GM23338 (cell line): Measurements from ENCODE around the gene UBE2Q2. TPM values are rescaled to one million over a fixed set of nuclear protein-coding genes. Genes with fewer than 3 reads are reported as not detected.

Source experiments
- ATAC-seq: fragments of 200-7000 bp; cut with Tn5 transposase; 3 replicates; pipeline ENCODE4 v1.9.1; 2020
- DNase-seq: peaks from one replicate; pipeline ENCODE4 v3.0.0-alpha.2; 2015; ENCODE audit warnings: low spot score
- H2AFZ ChIP-seq: fragments of 200-600 bp; sonication (generic); 2 replicates; pipeline ENCODE4 v1.8.0; 2016; ENCODE audit warnings: antibody characterized with exemption, mild to moderate bottlenecking, moderate library complexity
- H3F3A ChIP-seq: fragments of 200-600 bp; sonication (generic); replicated peaks from 2 replicates; pipeline ENCODE4 v1.8.0; 2017; ENCODE audit warnings: antibody characterized with exemption, mixed run types, low read depth
- H3K27ac ChIP-seq: fragments of 200-600 bp; sonication (generic); 2 replicates; pipeline ENCODE4 v1.6.1; 2016; ENCODE audit warnings: low read depth
- H3K27me3 ChIP-seq: fragments of 200-600 bp; sonication (generic); 2 replicates; pipeline ENCODE4 v1.8.0; 2016; ENCODE audit warnings: mild to moderate bottlenecking, mixed run types, moderate library complexity; ENCODE audit not compliant: insufficient read depth
- H3K36me3 ChIP-seq: fragments of 200-600 bp; sonication (generic); 2 replicates; pipeline ENCODE4 v1.8.0; 2016; ENCODE audit warnings: mild to moderate bottlenecking; ENCODE audit not compliant: insufficient read depth
- H3K4me1 ChIP-seq: fragments of 200-600 bp; sonication (generic); 2 replicates; pipeline ENCODE4 v1.8.0; 2016; ENCODE audit warnings: mild to moderate bottlenecking, moderate library complexity; ENCODE audit not compliant: insufficient read depth
- H3K4me2 ChIP-seq: fragments of 200-600 bp; sonication (generic); 2 replicates; pipeline ENCODE4 v1.7.1; 2017; ENCODE audit warnings: mixed run types
- H3K4me3 ChIP-seq: fragments of 200-600 bp; sonication (generic); 2 replicates; pipeline ENCODE4 v1.6.1; 2016; ENCODE audit warnings: mixed run types
- H3K79me2 ChIP-seq: fragments of 200-600 bp; sonication (generic); replicated peaks from 2 replicates; pipeline ENCODE4 v1.8.0; 2017; ENCODE audit warnings: mild to moderate bottlenecking; ENCODE audit not compliant: insufficient read depth
- H3K9me2 ChIP-seq: fragments of 200-600 bp; sonication (generic); 2 replicates; pipeline ENCODE4 v1.8.0; 2017; ENCODE audit not compliant: insufficient read depth
- H4K20me1 ChIP-seq: fragments of 200-600 bp; sonication (generic); replicated peaks from 2 replicates; pipeline ENCODE4 v1.8.0; 2017; ENCODE audit warnings: mild to moderate bottlenecking; ENCODE audit not compliant: insufficient read depth
- H3K27ac Mint-ChIP-seq: 2 replicates; pipeline ENCODE4 v1.8.0; 2020; ENCODE audit warnings: inconsistent platforms, mild to moderate bottlenecking, moderate library complexity, mixed read lengths
- H3K27me3 Mint-ChIP-seq: 3 replicates; pipeline ENCODE4 v1.8.0; 2022; ENCODE audit warnings: low read depth, mild to moderate bottlenecking, moderate library complexity, mixed read lengths, inconsistent platforms; ENCODE audit not compliant: insufficient read depth, poor library complexity
- H3K36me3 Mint-ChIP-seq: 3 replicates; pipeline ENCODE4 v1.8.0; 2021; ENCODE audit warnings: low read depth, mild to moderate bottlenecking, inconsistent platforms, moderate library complexity, mixed read lengths
- H3K4me1 Mint-ChIP-seq: 3 replicates; pipeline ENCODE4 v1.8.0; 2020; ENCODE audit warnings: mild to moderate bottlenecking, inconsistent platforms, mixed read lengths
- H3K4me3 Mint-ChIP-seq: 3 replicates; pipeline ENCODE4 v1.8.0; 2021; ENCODE audit warnings: moderate library complexity, mild to moderate bottlenecking, inconsistent platforms, mixed read lengths
- H3K9me3 Mint-ChIP-seq: 3 replicates; pipeline ENCODE4 v1.8.0; 2020; ENCODE audit warnings: moderate library complexity, mild to moderate bottlenecking, inconsistent platforms, mixed read lengths
- EZH2 ChIP-seq: fragments of 200-600 bp; sonication (generic); IDR thresholded peaks from one replicate; pipeline ENCODE4 v1.8.0; 2017; ENCODE audit warnings: antibody characterized with exemption, mild to moderate bottlenecking, low read depth; ENCODE audit not compliant: unreplicated experiment
- EZH2phosphoT487 ChIP-seq: fragments of 200-600 bp; sonication (generic); IDR thresholded peaks from one replicate; pipeline ENCODE4 v1.8.1; 2018; ENCODE audit warnings: antibody characterized with exemption; ENCODE audit not compliant: unreplicated experiment
- JUNB ChIP-seq: IDR thresholded peaks from one replicate; pipeline ENCODE4 v1.6.1; 2016; ENCODE audit warnings: antibody characterized with exemption; ENCODE audit not compliant: unreplicated experiment
- POLR2AphosphoS5 ChIP-seq: IDR thresholded peaks from 2 replicates; pipeline ENCODE4 v1.6.1; 2016; ENCODE audit warnings: antibody characterized with exemption, low read depth
- STAT1 ChIP-seq: IDR thresholded peaks from one replicate; pipeline ENCODE4 v1.6.1; 2016; ENCODE audit warnings: antibody characterized with exemption; ENCODE audit not compliant: unreplicated experiment
- polyA plus RNA-seq: library from polyadenylated mRNA; unstranded; fragments of >200 nt; fragmentation: Nextera tagmentation; extraction: Ambion mirVana; gene quantifications from 2 replicates; pipeline ENCODE4 v1.2.1, GENCODE V29; 2016
- total RNA-seq: library from RNA; depleted of rRNA; stranded (reverse); fragments of >200 nt; shearing (Covaris generic); gene quantifications from 2 replicates; pipeline ENCODE4 v1.2.3, GENCODE V29; 2014
- TF ChIP-seq, protein P1 (sequence below), 2 experiments: fragments of 200-600 bp in 1 of 2; sonication (generic) in 1 of 2; conservative IDR thresholded peaks; 2 replicates each; pipeline versions ENCODE4 v1.5.1 to v1.6.1; 2016 to 2017; ENCODE audit warnings: antibody characterized with exemption in 2 of 2, low read depth in 2 of 2, mild to moderate bottlenecking in 2 of 2, moderate library complexity in 1 of 2
- TF ChIP-seq, protein P2 (sequence below): IDR thresholded peaks from 2 replicates; pipeline ENCODE4 v1.6.1; 2016; ENCODE audit warnings: antibody characterized with exemption
- TF ChIP-seq, protein P3 (sequence below): fragments of 250-450 bp; sonication (Bioruptor Pico); IDR thresholded peaks from 2 replicates; pipeline ENCODE4 v1.5.0; 2020; ENCODE audit warnings: mild to moderate bottlenecking, moderate library complexity

UBE2Q2 gene
- total and polyA plus RNA-seq, 2 experiments from 2014 or later, result 23.7 to 29.3 TPM

DNA sequence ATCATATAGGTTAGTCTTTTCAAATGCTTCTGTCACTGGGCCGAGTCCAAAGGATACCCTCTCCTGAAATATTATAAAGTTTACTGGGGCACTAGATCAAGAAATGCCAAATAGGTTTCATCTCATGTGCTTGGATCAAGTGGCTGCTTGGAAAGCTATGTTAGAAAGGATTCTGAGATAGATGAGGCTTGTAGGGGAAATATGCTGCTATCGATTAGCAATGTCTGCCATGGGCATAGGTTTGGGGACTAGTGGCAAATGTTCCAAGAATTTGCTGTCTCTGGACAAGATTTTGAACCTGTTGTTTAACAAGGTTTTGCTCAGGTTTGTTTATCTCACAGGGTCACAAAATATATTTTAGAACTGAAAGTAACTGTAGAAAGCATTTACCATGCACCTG is 23.0 kb upstream of the UBE2Q2 start:
- Histone ChIP-seq H3K27ac (no peak overlapping the region), H3K27me3 (no peaks in the 10 kb centered on the region), H3F3A (no peaks in the 10 kb centered on the region), H3K4me2 (no peak overlapping the region), H3K4me1 (peaks cover 15% of the 10 kb centered on the region; the same call in 1 of the 2 replicates), H3K79me2 (no peaks in the 10 kb centered on the region), H4K20me1 (no peaks in the 10 kb centered on the region), H3K4me3 (no peak overlapping the region), H3K36me3 (no peaks in the 10 kb centered on the region), H2AFZ (no peak overlapping the region), H3K9me2 (no peaks in the 10 kb centered on the region)
- Mint-ChIP-seq H3K9me3 (no peaks in the 10 kb centered on the region), H3K27ac (no peak overlapping the region), H3K4me1 (peaks cover 18% of the 10 kb centered on the region), H3K27me3 (peaks cover 3% of the 10 kb centered on the region), H3K36me3 (no peaks in the 10 kb centered on the region), H3K4me3 (no peak overlapping the region)
- TF ChIP-seq EZH2phosphoT487, result no peak
- TF ChIP-seq STAT1, result no peak
- TF ChIP-seq, protein P1, sequence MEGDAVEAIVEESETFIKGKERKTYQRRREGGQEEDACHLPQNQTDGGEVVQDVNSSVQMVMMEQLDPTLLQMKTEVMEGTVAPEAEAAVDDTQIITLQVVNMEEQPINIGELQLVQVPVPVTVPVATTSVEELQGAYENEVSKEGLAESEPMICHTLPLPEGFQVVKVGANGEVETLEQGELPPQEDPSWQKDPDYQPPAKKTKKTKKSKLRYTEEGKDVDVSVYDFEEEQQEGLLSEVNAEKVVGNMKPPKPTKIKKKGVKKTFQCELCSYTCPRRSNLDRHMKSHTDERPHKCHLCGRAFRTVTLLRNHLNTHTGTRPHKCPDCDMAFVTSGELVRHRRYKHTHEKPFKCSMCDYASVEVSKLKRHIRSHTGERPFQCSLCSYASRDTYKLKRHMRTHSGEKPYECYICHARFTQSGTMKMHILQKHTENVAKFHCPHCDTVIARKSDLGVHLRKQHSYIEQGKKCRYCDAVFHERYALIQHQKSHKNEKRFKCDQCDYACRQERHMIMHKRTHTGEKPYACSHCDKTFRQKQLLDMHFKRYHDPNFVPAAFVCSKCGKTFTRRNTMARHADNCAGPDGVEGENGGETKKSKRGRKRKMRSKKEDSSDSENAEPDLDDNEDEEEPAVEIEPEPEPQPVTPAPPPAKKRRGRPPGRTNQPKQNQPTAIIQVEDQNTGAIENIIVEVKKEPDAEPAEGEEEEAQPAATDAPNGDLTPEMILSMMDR (conservative IDR thresholded peaks at IDR 0.05; ENCODE audit: low read depth in 2 of 2), result no peak
- TF ChIP-seq, protein P2, sequence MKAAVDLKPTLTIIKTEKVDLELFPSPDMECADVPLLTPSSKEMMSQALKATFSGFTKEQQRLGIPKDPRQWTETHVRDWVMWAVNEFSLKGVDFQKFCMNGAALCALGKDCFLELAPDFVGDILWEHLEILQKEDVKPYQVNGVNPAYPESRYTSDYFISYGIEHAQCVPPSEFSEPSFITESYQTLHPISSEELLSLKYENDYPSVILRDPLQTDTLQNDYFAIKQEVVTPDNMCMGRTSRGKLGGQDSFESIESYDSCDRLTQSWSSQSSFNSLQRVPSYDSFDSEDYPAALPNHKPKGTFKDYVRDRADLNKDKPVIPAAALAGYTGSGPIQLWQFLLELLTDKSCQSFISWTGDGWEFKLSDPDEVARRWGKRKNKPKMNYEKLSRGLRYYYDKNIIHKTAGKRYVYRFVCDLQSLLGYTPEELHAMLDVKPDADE, result no peak
- no peak for TF ChIP-seq POLR2AphosphoS5
- no peak for TF ChIP-seq JUNB
- ATAC-seq (no peak), DNase-seq (no peak)

GRCh38 chr15:75821786-75822345 is 21.4 kb upstream of the UBE2Q2 start:
- no peak overlapping the region for H3K27ac ChIP-seq
- H3K4me3 ChIP-seq, result no peak overlapping the region
- no peak overlapping the region for H3K4me3 Mint-ChIP-seq
- no peaks in the 10 kb centered on the region for H3F3A ChIP-seq
- H3K27me3 ChIP-seq, result no peaks in the 10 kb centered on the region
- H3K27me3 Mint-ChIP-seq, result peaks cover 3% of the 10 kb centered on the region
- no peaks in the 10 kb centered on the region for H3K36me3 ChIP-seq
- no peaks in the 10 kb centered on the region for H3K9me3 Mint-ChIP-seq
- TF ChIP-seq EZH2 (no peak), EZH2phosphoT487 (no peak), POLR2AphosphoS5 (no peak), STAT1 (no peak)
- TF ChIP-seq, protein P3, sequence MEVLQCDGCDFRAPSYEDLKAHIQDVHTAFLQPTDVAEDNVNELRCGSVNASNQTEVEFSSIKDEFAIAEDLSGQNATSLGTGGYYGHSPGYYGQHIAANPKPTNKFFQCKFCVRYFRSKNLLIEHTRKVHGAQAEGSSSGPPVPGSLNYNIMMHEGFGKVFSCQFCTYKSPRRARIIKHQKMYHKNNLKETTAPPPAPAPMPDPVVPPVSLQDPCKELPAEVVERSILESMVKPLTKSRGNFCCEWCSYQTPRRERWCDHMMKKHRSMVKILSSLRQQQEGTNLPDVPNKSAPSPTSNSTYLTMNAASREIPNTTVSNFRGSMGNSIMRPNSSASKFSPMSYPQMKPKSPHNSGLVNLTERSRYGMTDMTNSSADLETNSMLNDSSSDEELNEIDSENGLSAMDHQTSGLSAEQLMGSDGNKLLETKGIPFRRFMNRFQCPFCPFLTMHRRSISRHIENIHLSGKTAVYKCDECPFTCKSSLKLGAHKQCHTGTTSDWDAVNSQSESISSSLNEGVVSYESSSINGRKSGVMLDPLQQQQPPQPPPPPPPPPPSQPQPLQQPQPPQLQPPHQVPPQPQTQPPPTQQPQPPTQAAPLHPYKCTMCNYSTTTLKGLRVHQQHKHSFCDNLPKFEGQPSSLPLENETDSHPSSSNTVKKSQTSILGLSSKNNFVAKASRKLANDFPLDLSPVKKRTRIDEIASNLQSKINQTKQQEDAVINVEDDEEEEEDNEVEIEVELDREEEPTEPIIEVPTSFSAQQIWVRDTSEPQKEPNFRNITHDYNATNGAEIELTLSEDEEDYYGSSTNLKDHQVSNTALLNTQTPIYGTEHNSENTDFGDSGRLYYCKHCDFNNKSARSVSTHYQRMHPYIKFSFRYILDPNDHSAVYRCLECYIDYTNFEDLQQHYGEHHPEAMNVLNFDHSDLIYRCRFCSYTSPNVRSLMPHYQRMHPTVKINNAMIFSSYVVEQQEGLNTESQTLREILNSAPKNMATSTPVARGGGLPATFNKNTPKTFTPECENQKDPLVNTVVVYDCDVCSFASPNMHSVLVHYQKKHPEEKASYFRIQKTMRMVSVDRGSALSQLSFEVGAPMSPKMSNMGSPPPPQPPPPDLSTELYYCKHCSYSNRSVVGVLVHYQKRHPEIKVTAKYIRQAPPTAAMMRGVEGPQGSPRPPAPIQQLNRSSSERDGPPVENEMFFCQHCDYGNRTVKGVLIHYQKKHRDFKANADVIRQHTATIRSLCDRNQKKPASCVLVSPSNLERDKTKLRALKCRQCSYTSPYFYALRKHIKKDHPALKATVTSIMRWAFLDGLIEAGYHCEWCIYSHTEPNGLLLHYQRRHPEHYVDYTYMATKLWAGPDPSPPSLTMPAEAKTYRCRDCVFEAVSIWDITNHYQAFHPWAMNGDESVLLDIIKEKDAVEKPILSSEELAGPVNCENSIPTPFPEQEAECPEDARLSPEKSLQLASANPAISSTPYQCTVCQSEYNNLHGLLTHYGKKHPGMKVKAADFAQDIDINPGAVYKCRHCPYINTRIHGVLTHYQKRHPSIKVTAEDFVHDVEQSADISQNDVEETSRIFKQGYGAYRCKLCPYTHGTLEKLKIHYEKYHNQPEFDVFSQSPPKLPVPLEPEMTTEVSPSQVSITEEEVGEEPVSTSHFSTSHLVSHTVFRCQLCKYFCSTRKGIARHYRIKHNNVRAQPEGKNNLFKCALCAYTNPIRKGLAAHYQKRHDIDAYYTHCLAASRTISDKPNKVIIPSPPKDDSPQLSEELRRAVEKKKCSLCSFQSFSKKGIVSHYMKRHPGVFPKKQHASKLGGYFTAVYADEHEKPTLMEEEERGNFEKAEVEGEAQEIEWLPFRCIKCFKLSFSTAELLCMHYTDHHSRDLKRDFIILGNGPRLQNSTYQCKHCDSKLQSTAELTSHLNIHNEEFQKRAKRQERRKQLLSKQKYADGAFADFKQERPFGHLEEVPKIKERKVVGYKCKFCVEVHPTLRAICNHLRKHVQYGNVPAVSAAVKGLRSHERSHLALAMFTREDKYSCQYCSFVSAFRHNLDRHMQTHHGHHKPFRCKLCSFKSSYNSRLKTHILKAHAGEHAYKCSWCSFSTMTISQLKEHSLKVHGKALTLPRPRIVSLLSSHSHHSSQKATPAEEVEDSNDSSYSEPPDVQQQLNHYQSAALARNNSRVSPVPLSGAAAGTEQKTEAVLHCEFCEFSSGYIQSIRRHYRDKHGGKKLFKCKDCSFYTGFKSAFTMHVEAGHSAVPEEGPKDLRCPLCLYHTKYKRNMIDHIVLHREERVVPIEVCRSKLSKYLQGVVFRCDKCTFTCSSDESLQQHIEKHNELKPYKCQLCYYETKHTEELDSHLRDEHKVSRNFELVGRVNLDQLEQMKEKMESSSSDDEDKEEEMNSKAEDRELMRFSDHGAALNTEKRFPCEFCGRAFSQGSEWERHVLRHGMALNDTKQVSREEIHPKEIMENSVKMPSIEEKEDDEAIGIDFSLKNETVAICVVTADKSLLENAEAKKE, result no peak
- no peak overlapping the region for H2AFZ ChIP-seq
- peaks cover 16% of the 10 kb centered on the region for H3K4me1 Mint-ChIP-seq
- no peaks in the 10 kb centered on the region for H3K9me2 ChIP-seq
- H3K4me1 ChIP-seq, result peaks cover 15% of the 10 kb centered on the region; the same call in 1 of the 2 replicates
- no peak overlapping the region for H3K4me2 ChIP-seq
- H3K27ac Mint-ChIP-seq, result no peak overlapping the region
- no peaks in the 10 kb centered on the region for H3K36me3 Mint-ChIP-seq
- DNase-seq (no peak), ATAC-seq (no peak)
- no peaks in the 10 kb centered on the region for H4K20me1 ChIP-seq
- H3K79me2 ChIP-seq, result no peaks in the 10 kb centered on the region
